Tibial nerve (tissue), 4 donors: ENCODE results near the gene SLC13A4.

Experiments
- EP300 ChIP-seq, 2 donors: sonication (generic); formaldehyde crosslinking; IDR thresholded peaks; one replicate each; pipeline ENCODE4 v1.6.1; 2017; ENCODE audit warnings: antibody characterized with exemption in 2 of 2, mild to moderate bottlenecking in 1 of 2
- TF ChIP-seq, protein P1 (sequence below), 5 experiments: fragments of 200-600 bp in 3 of 5; fragments of 450-650 bp in 2 of 5; sonication (generic) in 3 of 5; IDR thresholded peaks; one replicate each; pipeline ENCODE4 v1.5.1; 2016 to 2019; ENCODE audit warnings: antibody characterized with exemption in 5 of 5, mild to moderate bottlenecking in 3 of 5, moderate library complexity in 2 of 5

DNA sequence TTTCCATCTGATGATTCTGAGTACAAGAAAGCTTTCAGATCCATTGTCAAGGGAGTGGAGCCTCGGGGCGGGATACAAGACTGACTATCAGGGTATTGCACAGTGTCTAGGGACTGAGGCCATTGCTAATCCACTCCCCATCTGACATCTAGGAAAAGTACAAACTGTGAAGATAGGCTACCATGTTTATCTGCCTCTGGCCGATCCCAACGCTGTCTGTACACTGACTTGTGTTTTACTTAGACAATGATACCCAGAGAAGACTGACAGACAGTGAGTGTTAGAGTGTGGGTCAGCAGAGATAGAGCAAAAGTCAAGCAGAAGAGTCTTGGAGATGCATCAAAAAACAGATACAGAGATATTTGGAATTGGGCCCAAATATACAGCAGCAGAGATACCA is 3.1 kb upstream of the SLC13A4 start:
- TF ChIP-seq, protein P1, sequence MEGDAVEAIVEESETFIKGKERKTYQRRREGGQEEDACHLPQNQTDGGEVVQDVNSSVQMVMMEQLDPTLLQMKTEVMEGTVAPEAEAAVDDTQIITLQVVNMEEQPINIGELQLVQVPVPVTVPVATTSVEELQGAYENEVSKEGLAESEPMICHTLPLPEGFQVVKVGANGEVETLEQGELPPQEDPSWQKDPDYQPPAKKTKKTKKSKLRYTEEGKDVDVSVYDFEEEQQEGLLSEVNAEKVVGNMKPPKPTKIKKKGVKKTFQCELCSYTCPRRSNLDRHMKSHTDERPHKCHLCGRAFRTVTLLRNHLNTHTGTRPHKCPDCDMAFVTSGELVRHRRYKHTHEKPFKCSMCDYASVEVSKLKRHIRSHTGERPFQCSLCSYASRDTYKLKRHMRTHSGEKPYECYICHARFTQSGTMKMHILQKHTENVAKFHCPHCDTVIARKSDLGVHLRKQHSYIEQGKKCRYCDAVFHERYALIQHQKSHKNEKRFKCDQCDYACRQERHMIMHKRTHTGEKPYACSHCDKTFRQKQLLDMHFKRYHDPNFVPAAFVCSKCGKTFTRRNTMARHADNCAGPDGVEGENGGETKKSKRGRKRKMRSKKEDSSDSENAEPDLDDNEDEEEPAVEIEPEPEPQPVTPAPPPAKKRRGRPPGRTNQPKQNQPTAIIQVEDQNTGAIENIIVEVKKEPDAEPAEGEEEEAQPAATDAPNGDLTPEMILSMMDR (IDR thresholded peaks at IDR 0.05), result no peak
- no peak for TF ChIP-seq EP300 (IDR thresholded peaks at IDR 0.05)
